GM04503 (cell line): ENCODE data around the gene GNB2.

Experiments
- DNase-seq: peaks from one replicate; pipeline ENCODE4 v3.0.0-alpha.2; 2012; ENCODE audit warnings: low read depth

The GNB2 gene

DNA sequence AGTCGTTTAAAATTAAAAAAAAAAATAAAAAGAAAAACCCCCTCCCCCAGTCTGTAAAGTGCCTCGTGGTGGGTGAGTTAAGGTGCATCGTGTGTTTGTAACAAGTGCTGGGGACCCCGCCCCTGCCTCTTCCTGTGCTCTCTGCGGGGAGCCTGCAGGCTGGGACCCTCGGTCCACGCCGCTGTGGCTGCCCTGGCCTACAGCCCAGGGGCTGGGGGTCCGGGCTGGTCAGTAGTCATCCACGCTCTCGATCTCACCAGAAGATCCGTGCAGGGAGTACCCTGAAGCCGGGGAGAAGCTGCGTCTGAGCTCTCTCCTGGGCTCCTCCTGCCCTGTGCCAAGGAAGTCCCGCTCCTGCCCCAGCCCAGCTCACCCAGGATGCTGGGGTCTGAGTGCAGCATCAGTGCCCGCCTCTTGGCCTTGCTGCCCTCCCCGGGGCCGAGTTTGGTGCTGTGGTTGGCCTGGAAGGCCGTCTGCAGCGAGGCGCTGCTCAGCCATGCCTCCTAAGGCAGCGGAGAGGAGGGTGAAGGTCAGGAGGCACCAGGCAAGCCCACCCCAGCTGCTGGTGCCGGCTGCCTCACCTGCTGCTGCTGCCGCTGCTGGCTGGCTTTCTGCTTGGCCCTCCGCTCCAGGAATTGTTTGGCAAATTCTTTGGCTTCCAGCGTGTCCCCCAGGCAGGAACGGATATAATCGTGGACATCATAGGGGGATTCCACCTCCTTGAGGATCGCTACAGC, 8.1 kb downstream of the GNB2 start:
- DNase-seq: no peak

DNA sequence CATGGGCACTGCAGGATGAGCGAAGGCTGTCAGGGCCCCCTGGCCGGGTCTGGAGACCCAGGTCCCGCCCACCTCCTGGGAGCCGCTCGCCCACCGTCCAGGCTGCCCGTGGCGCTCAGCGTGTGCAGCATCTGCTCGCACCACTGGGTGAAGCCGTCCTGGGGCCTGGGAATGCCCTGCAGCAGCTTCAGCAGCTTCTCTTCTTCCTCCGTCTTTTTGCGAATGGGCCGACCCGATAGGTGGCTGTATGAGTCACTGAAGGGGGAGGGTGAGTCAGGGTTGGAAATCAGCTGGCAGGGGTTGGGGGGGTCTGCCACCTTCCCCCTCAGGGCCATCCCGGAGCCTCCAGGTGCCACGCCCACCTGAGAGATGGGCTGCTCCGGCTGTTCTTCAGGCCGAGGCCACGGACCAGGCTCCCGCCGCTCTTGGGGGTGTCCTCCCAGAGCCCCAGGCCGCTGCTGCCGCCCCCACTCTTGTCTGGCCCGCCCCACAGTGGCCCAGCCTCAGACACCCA, 8.7 kb downstream of the GNB2 start:
- no peak for DNase-seq

DNA sequence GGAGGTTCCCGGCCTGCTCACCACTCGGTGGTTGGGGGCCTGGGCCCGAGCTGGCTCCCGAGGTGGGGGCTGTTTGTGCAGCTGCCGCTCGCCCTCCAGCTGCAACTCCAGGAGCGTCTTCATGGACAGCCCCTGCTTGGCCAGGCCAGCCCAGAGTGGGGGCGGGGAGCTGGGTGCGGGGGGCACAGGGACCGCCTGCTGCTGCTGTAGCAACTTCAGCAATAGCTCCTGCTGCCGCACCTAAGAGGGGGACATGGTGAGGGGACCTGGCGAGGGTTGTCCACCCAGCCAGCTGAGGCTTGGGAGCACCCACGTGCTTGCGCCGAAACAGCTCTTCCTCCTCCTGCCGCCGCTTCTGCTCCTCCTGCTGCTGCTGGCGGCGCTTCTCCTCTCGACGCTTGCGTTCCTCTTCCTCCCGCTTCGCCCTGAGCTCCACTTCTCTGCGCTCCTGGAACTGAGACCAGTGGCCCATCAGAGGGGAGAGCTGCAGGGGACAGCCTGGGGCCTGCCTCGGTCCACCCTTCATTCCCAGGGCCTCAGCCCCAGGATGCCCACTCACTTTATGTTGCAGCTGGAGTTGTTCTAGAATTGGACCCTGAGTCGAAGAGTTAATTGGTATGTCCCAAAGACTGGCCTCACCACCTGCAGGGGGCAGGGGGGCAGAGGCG, 9.6 kb downstream of the GNB2 start:
- DNase-seq: no peak

DNA sequence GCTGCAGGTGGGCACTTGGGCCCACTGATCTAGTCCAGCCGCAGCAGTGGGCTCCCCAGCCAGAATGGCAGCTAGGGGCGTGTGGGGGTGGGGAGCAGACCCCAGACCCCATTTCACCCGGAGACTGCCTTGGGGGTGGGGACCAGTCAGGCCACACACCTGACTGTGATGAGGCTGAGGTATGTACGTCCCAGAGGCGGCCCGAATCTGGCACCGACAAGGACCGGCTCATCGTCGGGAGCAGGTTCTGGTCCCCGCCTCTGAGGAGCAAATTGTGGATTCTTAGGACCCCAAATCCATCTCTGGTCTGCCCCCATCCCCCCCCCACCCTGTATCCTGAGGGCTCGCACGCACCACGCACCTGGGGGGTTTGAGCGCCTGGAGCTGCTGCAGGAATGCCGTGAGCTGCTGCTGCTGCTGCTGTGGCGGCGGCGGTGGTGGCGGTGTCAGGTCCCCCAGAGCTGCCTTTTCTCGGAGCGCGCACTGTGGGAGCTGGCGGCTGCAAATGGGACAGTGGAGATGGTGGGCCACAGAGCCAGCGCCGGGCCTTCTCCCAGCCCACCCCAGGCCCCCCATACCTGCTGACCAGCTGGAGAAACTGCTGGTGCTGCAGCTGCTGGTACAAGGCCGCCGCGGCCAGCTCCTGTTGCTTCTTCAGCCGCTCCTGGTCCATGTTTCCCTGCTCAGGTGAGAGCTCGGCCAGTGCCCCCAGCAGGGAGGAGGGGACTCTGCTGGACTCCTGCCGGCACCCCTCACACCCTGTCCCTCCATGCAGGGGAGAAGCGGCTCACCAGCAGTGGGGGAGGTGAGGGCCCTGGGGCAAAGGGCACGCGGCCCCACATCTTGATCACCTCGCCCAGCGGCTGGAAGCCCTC, 10.4 kb downstream of the GNB2 start:
- no peak for DNase-seq

DNA sequence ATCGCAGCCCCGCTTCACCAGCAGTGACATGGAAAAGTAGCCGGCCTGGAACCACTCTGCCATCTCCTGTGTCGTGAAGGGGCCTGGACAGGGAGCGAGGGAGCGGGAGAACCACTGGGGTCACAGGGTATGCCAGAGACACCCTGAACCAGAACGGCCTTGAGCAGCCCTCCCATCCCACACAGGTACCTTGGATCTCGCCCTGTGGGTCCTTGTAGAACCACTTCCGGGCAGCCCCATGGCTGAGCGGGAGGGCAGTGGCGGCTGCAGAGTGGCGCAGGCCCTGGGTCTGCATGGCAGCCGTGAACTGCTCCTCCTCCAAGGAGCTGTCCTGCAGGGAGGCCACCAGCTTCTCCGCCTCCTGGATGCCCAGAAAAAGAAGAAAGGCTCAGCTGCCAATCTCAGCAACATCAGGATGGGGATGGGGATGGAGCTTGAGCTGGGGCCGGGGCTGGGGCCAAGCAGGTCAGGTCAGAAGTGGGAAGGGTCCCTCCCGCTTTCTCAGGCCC, 11.0 kb downstream of the GNB2 start:
- no peak for DNase-seq

DNA sequence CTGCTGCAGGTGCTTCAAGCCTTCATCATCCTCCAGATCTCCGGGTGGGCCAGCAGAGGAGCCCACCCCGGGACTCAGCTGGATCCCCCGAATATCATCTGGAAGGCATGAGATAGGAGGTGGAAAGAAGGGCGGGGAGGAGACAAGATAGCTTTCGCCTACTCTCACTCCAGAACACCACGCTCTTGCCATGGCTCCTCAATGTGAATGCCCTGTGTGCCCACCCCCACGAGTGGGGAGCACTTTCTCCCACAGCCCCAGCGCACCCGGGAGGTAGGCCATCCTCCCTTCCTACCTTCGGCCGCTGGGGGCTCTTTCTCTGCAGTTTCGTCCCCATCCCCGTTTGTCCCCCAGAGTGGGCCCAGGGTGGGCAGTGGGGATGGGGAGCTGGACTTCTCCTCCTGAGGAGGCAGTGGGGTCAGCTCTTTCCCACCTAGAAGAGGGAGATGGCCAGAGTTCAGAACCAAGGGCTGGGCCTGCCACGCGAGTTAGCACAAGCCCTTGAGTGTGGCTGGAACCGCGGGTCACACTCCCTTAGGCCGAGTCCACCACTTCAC, 11.6 kb downstream of the GNB2 start:
- no peak for DNase-seq

DNA sequence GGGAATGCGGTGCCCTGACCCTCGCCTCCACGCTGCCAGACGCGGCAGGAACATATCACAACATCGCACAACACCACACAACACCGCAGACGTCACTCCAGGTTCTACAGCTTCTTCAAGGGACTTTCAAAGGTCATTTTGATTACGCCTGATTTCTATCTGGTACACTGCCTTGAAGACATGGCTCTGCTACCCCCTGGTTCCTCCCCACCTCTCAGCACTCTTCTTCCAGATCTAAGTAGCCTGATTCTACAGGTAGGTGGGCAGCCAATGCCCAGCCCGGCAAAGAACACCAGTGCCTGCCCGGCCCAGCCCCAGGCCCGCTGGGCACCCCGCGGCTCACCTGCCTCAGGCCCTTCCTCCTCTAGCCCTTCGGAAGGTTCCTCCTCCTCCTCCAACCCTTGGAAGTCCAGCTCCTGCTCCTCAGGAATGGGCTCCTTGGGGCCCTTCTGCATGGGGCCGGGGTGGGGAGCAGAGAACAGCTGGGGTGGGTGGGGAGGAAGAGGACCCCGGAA, 12.1 kb downstream of the GNB2 start:
- no peak for DNase-seq

DNA sequence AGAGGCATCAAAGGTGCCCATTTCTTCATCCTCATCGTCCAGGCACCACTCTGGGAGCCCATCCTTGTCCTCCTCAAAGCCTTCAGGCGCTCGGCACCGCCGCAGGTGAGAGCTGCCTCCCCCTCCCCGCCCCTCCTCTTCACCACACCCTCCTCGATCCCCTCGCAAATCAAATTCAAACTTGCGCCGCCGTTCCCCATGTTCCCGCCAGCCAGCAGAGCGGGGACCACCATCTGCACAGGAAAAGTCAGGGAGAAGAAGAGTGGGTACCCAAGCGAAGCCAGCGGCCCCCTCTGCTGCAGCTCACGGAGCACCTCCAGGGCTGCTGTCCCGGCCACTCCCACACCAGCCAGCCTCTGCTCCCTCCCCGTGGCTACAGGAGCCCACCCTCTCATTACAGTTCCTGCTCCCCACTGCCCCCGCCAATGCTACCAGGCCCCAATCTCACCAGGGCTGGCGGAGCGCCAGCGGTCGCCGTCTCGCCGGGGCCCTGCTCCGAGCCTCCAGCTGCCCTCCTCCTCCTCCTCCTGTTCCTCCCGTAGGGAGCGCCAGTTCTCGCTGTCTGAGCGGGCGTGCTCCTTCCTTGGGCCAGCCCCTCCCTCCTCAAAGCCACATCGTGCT, 12.8 kb downstream of the GNB2 start:
- no peak for DNase-seq

DNA sequence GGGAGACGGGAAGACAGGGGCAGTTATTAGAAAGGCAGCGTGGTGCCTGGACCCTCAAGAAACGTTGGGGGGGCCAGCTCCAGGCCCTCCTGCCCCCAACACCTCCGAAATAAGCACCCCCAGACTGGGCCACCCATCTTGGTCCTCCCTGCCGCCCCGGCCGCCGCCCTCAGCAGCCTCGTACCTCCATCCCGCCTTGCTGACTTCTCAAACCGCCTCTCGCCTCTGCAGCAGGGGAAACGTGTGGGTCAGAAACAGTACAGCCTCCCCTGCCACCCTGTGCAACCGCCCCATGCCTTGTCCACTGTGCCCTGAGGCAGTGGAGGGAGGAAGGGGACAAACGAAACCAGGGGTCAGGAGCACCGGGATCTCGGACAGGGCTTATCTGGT, 13.3 kb downstream of the GNB2 start:
- DNase-seq: no peak

DNA sequence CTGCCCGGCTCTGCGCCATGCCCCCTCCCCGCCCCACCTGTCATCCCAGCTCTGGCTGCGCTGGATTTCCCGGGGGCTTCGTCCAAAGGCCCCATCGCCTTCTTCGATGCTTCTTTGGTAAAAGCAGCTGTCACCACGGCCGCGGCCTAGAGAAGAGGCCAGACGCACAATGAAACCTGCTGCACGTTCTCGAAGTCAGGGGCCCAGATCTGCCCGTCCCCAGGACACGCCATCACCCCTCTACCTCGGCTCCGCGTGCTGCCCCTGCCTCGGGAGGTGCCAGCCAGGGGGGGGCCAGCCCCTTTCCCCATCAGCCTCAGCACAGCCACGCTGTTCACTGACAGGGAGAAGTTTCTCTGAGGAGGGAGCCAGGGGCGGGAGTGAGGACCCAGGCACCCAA, 13.7 kb downstream of the GNB2 start:
- no peak for DNase-seq

DNA sequence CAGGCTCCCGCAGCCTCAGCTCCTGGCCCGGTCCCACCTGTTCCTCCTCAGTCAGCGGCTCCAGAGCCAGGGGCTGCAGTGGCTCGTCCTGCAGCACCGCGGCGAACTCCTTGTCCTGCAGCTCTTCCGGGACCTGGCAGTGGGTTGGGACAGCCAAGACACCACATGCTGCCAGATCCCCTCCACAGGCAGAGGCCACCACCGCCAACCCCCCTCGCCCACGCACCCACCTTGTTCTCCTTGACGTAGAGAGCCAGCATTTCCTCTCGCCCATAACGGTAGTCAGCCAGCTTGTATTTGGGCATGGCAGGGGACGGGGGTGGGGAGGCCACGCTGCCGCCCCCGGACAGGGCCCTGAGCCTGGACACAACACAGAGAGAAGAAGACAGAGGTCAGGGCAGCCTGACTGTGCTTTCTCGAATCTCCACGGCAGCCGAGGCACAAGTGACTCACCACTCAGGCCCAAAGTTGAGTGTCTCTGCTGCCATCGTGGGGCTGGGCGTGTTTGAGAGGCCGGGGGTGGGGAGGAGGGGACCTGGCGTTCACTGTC, 14.3 kb downstream of the GNB2 start:
- no peak for DNase-seq

DNA sequence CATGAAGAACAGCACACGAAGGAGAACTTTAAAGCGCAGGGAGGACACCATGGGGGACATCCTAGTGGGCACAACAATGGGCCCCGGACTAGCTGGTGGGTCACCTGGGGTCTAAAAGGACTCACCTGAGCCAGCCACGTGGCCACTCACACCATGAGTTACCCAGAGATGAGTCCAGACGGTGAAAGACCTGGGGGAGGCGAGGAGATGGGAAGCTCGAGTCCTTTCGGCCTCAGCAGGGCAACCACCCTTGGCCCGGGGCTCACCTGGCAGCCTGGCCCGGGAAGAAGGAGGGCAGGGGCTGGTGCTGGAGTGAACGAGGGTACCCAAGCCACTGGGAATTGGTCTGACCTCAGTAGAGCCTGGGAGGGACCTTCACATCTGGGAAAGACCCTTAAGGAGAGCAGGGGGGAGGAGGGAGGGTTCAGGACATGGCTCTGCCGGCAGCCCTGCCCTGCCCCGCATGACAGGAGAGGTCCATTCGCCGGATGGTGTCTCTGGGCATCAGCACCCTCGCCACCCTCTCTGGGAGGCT, 14.9 kb downstream of the GNB2 start:
- no peak for DNase-seq

DNA sequence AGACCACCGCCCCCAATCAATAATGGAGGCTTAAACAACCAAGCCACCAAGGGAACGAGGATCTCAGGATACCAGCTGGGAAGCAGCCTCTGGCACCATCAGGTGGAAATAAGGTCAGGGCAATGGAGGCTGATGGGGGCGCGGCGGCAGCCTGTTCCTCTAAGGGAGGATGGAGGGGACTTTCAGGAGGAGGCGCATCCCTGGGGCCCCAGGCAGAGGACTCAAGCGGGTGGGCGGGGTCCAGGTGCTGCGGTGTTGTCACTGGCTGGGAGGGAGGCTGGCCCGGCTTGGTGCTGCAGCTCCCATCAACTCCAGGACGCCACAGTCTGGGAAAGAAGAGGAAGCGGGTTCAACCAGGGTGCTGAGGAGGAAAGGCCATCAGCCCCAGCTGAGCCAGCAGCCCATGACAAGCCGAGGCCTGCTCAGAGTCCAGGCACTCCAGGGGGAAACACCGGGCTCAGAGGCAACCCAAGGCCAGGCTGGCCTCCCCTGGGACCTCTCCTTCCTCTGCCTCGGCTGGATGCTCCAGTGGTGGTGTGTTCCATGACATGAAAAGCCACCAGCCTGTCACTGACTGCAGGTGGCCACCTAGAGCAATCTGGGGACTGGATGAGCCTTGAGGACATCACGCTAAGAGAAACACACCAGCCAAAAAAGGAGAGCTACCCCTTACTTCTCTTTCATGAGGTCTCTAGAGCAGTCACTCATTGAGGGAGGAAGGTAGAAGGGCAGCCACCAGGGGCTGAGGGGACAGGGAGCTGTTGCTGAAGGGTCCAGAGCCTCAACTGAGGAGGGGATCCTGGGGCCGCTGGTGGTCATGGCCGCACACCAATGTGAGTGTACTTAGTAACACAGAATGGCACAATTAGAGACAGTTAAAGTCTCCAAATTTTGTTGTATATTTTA, 15.9 kb downstream of the GNB2 start:
- DNase-seq: no peak

DNA sequence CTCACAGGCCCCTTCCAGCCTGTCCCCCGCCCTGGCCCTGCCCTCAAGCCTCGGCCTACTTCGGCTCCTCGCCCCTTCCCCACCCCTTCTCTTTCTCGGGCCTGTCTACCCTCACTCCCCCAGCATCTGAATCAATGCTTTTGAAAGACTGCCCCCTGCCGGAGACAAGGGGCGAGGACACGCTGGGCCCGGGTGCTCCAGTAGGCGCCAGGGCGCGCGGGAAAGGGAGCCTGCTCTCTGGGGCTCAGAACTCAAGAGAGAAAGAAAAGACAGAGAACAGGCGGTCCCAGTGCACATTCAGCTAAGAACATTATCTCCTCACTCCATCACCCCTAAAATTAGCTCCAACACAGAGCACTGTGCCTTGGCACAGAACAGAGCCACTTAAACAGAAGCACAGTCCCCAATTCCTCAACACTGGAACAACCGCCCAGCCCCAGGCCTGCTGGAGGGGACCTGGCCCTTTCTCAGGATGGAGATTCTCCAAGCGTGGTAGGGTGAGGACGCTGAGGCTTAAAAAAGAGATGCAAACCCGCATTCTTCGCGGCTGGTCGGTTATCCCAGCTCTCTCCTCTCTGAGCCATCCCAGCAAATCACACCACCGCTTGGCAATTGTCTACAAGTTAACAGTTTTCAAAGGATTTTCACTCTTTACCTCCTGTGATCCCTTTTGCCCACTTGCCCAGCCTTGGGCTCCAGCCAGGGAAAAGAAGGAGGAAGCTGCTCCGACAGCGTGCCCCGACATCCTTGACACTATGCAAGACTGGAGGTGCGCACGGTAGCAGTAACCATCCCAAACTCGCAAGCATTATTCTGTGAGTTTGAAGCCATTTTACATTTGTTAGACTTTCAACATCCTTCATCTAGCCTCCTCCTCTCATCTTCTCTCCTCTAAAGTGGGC, 18.4 kb downstream of the GNB2 start:
- DNase-seq: no peak

DNA sequence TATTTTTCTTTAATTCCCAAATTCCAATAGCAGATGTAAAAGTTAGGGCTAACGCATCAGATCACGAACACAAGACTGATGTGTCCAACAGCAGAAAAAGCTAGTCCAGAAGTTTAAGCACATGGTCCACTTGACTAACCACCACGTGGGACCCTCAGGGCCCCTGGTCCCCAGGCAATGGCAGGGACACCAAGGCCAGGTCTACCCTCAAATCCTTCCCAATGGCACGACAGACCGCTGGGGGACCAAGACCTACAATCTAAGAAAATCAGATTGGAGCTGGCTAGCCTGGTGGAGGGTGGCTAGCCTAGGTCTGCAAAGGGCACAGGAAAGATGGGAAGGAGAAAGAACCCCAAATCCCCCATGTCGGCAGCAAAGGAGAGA, 19.0 kb downstream of the GNB2 start:
- no peak for DNase-seq

DNA sequence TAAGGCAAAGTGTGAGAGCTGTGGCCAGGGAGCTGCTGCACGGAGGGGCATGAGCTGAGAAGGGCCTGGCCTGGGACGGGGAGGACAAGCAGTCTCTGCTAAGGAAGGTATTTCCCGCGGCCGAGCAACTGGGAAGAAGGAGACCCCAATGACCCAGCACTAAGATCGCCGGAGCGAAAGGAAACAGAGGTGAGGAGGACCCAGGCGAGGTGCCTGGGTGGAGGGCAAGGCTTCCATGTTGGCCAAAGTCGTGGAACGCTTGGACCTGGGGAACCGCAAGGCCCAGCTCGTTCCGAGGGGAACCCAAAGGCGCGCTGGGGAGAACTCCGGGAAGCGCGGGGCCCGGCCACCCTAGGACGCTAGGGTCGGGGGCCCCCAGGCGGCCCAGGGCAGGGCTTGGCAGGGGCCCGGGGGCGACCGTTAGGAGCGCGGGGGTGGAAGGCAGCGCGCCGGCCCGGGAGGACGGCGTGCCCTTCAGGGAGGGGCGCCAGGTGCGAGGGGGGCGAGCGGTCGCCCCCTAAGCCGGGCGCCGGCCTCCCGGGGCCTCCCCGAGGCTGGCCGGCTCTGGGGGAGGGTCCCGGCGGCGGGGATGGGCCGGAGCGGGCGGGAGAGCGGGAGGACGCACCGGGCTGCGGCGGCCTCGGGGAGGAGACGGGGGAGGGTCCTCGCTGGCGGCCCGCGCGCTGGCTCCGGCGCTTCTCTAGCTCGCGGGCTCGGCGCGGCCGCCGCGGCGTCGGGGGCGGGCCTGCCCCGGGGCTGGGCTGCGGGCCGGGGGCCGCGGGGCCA, 20.0 kb downstream of the GNB2 start:
- no peak for DNase-seq

DNA sequence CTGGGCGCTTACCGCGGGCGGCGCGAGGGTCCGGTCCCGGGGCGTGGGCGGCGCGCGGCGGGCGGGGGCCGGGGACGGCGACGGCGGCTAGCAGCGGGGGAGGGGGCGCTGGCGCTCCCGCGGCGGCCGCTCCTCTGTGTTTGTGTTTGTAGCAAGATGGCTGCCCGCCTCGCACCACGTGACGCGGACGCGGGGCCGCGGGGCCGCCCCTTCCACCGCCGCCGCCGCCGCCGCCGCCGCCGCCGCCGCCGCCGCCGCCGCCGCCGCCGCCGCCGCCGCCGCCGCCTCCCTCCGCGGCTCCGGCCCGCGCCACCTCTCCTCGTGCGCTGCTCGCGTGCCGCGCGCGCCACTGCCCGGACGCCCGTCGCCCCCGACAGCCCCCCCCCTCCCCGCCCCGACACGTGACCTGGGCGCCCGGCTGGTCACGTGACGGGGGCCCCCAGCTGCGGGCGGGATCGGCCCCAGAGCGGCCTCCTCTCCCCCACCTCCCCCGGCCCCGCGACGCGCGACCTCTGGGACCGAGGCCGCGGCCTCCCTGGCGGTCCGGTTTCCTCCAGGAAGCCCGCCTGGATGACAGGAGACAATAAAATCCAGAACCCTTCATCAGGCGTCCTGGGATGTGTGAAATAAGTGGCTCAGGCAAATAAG, 20.7 kb downstream of the GNB2 start, which contains the start of gene GIGYF1:
GIGYF1 (minus strand) TSS at position 153 of the 648 bp plus-strand sequence. CDS start 6,012 bp downstream, outside the sequence.
- no peak for DNase-seq
